Loucy (cell line): ENCODE measurements around the gene LRRC55.

Source experiments
- EZH2phosphoT487 ChIP-seq: fragments of 200-600 bp; IDR thresholded peaks from 2 replicates; pipeline ENCODE4 v1.6.1; 2018; ENCODE audit warnings: antibody characterized with exemption, mild to moderate bottlenecking, moderate library complexity, borderline replicate concordance
- TF ChIP-seq, protein P1 (sequence below): fragments of 200-600 bp; sonication (generic); conservative IDR thresholded peaks from 2 replicates; pipeline ENCODE4 v1.5.1; 2014; ENCODE audit warnings: mild to moderate bottlenecking, antibody characterized with exemption, low read length

DNA sequence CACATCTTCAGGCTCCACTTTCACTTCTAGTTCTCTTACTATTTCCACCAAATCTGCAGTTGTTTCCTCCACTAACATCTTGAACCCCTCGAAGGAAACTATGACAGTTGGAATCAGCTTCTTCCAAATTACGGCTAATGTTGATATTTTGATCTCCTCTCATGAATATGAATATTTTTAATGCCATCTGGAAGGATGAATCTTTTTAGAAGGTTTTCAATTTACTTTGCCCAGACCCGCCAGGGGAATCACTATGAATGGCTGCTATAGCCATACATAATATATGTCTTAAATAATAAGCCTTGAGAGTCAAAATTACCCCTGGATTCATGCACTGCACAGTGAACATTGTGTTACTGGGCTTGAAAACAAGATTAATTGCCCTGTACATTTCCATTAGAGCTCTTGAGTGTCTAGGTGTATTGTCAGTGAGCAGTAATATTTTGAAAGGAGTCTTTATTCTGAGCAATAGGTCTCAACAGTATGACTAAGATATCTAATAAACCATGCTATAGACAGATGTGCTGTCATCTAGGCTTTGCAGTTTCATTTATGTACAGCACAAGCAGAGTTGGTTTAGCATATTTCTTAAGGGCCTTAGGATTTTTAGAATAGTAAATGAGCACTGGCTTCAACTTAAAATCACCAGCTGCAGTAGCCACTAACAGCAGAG is 48.3 kb upstream of the LRRC55 start:
- TF ChIP-seq, protein P1, sequence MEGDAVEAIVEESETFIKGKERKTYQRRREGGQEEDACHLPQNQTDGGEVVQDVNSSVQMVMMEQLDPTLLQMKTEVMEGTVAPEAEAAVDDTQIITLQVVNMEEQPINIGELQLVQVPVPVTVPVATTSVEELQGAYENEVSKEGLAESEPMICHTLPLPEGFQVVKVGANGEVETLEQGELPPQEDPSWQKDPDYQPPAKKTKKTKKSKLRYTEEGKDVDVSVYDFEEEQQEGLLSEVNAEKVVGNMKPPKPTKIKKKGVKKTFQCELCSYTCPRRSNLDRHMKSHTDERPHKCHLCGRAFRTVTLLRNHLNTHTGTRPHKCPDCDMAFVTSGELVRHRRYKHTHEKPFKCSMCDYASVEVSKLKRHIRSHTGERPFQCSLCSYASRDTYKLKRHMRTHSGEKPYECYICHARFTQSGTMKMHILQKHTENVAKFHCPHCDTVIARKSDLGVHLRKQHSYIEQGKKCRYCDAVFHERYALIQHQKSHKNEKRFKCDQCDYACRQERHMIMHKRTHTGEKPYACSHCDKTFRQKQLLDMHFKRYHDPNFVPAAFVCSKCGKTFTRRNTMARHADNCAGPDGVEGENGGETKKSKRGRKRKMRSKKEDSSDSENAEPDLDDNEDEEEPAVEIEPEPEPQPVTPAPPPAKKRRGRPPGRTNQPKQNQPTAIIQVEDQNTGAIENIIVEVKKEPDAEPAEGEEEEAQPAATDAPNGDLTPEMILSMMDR = no peak
- TF ChIP-seq EZH2phosphoT487 = no peak
